CD4-positive, alpha-beta T cell treated with Interleukin-1 beta for 1 hour (primary cell): ENCODE results near the gene PCID2.
"Not testable (repeated sequence)": the region's sequence is repeated elsewhere in the genome, so short reads cannot be mapped to it uniquely, and the experiment has no call there.

Experiments
- DNase-seq, 2 donors: peaks; one replicate each; pipeline ENCODE4 v3.0.0-alpha.2; 2020 to 2022

PCID2 gene

GRCh38 chr13:113162783-113163685, 45.4 kb downstream of the PCID2 start:
- DNase-seq: no peak

- DNase-seq: not testable (repeated sequence)
Observed at GRCh38 chr13:113161975-113162374, 46.5 kb downstream of the PCID2 start.

GRCh38 chr13:113161433-113161832, 47.0 kb downstream of the PCID2 start:
- no peak for DNase-seq

GRCh38 chr13:113160983-113161382, 47.5 kb downstream of the PCID2 start:
- no peak for DNase-seq

GRCh38 chr13:113159701-113160100, 48.8 kb downstream of the PCID2 start:
- DNase-seq: no peak

GRCh38 chr13:113158946-113159345, 49.5 kb downstream of the PCID2 start:
- no peak for DNase-seq

GRCh38 chr13:113157929-113158747, 50.3 kb downstream of the PCID2 start, which contains the start of gene PROZ:
Gene PROZ (plus strand): TSS chr13:113158648. CDS start chr13:113158661, 13 bp downstream.
- DNase-seq: no peak

GRCh38 chr13:113157206-113157928, 51.1 kb downstream of the PCID2 start:
- no peak for DNase-seq

- no peak for DNase-seq
Observed at GRCh38 chr13:113155982-113156655, 52.4 kb downstream of the PCID2 start.

GRCh38 chr13:113155201-113155600, 53.3 kb downstream of the PCID2 start:
- no peak for DNase-seq

GRCh38 chr13:113153810-113154748, 54.4 kb downstream of the PCID2 start:
- DNase-seq: peak; percentile 68 to 71

GRCh38 chr13:113152984-113153809, 55.3 kb downstream of the PCID2 start:
- no peak for DNase-seq

- DNase-seq: no peak
Observed at GRCh38 chr13:113152691-113152983, 55.8 kb downstream of the PCID2 start.

- peak in 1 of 2 donors; percentile 23 for DNase-seq
Observed at GRCh38 chr13:113151745-113152690, 56.5 kb downstream of the PCID2 start.

GRCh38 chr13:113150550-113151365, 57.7 kb downstream of the PCID2 start:
- DNase-seq: no peak

GRCh38 chr13:113149711-113150549, 58.5 kb downstream of the PCID2 start:
- no peak for DNase-seq

GRCh38 chr13:113148940-113149503, 59.4 kb downstream of the PCID2 start:
- DNase-seq: no peak
